Right lobe of liver (tissue), 4 donors: ENCODE data around the gene ECE1.

Source experiments
- CTCF ChIP-seq, 4 donors: fragments of 200-600 bp in 3 of 4; fragments of 450-650 bp in 1 of 4; IDR thresholded peaks; one replicate each; pipeline versions ENCODE4 v1.5.1 to v1.8.0; 2016 to 2022; ENCODE audit warnings: antibody characterized with exemption in 4 of 4, mild to moderate bottlenecking in 2 of 4
- POLR2A ChIP-seq: fragments of 450-650 bp; IDR thresholded peaks from one replicate; pipeline ENCODE4 v1.6.1; 2017; ENCODE audit warnings: antibody characterized with exemption, mild to moderate bottlenecking
- donor health status: DM: no; HTN: no; CAD: no.
- donor health status: DM: no; HTN: no; CAD: no.
- donor health status: DM: no; HTN: yes; CAD: no.

- TF ChIP-seq CTCF (IDR thresholded peaks at IDR 0.05), result no peak
- no peak for TF ChIP-seq POLR2A
These were observed 13.1 kb downstream of the ECE1 start for GRCh38 chr1:21277180-21277579.
